Measurements from ENCODE around the gene FARSB.
"Not testable (repeated sequence)": the region's sequence is repeated elsewhere in the genome, so short reads cannot be mapped to it uniquely, and the experiment has no call there.

The FARSB gene

DNA sequence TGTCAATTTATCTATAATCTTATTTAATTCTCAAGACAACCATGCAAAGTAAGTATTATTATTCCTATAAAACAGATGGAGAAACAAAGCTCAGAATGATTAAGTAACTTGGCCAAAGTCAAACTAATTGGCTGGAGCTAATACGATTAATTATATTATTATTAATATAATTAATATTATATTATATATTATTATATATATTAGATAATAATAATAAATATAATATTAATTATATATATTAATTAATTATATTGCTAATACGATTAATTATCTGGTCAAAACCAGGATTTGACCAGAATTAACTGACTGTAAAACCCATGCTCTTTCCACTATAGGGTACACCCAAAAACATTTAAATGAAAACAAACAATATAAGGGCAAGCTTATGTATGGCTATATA, 52.4 kb downstream of the FARSB start:
- no peak for DNase-seq

- DNase-seq: no peak
Observed at GRCh38 chr2:222598611-222599010, 57.3 kb downstream of the FARSB start.

DNA sequence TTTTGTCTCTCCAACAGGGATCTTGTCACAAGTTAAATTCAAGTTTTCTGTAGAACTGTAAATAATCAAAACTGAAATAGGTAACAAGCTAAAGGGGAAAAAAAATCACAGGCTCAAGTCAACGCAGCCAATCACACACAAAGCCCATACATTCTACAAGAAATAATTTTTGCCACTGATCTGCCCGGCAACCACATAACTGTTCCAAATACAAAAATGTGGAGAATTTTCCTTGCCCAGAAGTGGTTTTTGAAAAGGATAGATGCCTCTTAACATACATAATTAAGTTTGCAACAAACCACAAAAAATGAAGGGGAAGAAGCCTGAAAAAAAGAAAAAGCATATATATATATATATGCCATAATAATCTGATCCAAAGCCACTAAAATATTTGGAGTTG, 60.3 kb downstream of the FARSB start:
- DNase-seq: no peak

GRCh38 chr2:222594679-222595078, 61.2 kb downstream of the FARSB start:
- no peak for DNase-seq

- no peak for DNase-seq
Observed at GRCh38 chr2:222592176-222592575, 63.7 kb downstream of the FARSB start.

GRCh38 chr2:222591661-222592060, 64.2 kb downstream of the FARSB start:
- DNase-seq: no peak

DNA sequence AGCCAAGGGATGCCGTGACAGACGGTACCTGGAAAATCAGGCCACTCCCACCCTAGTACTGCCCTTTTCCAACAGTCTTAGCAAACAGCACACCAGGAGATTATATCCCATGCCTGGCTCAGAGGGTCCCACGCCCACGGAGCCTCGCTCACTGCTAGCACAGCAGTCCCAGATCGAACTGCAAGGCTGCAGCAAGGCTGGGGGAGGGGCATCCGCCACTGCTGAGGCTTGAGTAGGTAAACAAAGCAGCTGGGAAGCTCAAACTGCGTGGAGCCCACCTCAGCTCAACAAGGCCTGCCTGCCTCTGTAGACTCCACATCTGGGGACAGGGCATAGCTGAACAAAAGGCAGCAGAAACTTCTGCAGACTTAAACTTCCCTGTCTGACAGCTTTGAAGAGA, 71.3 kb downstream of the FARSB start:
- not testable (repeated sequence) for DNase-seq

- DNase-seq: no peak
Observed at GRCh38 chr2:222582928-222583327, 73.0 kb downstream of the FARSB start.

DNA sequence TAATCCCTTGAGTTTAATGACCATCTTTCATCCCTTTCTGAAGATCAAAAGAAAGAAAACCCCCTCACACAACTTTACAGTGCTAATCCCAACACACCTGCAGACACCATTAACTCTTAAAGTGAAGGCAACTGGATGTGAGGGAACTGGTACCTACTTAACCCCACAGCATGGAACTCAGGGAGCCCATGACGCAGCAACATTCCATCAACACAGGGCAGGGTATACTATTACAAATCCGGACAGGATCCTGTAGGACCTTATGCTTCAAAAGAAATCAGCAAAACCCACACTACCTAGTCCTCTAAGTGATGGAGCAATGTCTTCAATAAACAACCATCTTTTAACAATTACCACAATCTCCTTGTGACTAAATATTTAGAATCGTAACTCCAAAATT, 78.6 kb downstream of the FARSB start:
- no peak for DNase-seq

DNA sequence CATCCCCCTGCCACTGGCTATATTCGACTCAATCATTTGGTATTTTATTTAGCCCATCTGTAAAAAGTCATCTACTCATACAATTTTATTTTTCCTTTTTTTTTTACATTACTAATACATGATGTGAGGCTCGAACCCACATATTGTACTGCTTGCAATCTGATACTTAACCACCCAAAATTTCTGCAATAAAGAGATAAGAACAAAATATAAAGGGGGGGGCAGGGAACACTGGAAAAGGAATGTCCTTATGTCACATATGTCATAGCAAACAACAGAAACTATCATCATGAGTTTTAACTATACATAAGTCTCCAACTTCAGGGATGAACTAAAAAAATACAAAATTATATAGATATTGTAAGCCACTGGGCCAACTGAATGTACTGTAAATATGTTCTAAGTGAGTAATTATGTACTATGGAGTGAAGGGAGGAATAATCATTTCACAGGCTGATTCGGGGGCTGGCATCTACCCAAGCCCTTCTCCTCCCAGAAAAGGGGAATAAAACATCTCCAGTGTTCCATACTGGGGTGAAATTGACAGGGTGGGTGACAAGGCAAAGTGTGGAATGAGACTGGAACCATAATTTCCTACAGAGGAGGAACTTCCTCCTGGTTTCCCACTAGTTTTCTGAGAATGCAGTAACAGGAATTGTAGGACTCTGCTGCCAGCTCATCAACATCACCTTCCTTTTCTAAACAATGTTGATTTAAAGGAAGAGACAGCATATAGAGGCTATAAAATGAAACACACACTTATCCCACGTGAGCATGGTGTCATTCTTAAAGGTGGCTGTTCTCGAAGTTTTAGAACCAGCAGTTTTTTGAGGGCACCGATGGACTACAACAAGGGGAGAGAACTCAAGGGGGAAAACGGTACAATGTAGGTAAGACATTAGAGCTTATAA, 79.5 kb downstream of the FARSB start:
- DNase-seq: no peak

DNA sequence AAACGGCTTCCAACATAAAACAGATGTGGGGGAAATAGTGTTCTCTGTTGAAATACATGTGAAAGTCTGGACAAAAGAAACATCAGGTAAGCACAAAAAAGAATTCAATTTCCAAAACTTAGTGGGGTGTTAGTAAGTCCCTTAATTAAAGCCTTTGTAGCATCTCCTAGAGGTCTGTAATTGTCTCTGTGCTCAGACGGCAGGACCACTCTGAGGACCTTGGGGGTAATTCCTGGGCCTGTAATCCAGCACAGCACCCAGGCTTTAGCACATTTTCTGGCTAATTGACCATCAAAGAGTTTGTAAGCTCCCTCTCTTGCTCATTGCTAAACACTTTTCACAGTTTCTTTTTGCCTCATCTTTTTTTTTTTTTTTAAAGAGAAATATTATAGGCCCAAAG, 80.3 kb downstream of the FARSB start:
- DNase-seq: no peak

DNA sequence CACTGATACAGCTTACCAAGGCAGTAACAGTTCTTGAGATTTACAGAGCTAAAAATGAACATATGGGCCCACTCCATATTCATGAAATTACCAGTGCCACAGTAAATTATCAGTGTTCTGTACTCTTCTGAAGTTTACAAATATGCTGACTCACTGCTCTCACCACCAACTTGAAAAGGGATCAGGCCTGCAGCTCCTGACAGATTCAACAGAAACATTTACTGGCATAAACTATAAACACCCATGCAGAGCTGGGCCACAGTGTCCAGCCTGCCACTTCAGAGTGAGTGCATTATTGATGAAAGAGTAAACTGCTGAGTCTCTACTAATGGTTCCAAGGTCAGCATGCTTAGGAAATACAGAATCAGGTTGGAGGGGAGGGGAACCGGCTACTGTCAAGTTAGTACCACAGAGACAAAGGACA, 83.1 kb downstream of the FARSB start:
- DNase-seq: no peak

- no peak for DNase-seq
Observed at GRCh38 chr2:222572264-222572721, 83.6 kb downstream of the FARSB start.

GRCh38 chr2:222569826-222570225, 86.1 kb downstream of the FARSB start:
- no peak for DNase-seq

DNA sequence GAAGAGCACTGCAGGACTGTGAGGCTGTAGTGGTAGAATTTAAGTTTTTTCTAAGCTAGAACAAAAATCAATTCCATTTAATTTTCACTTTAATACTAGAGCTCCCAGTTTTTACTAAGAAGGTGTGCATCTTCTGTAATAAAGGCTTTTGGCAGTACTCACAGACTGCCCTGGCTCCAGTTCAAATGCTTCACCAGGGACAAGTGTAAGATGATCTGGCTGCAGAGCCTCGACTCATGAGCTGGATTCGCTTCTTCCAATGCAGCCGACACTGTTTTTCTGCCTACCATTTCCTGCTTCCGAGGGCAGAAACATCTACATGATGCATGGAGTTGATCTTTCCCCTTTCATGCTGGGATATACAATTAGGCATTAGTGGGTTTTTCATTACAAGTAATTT, 87.0 kb downstream of the FARSB start:
- no peak for DNase-seq

DNA sequence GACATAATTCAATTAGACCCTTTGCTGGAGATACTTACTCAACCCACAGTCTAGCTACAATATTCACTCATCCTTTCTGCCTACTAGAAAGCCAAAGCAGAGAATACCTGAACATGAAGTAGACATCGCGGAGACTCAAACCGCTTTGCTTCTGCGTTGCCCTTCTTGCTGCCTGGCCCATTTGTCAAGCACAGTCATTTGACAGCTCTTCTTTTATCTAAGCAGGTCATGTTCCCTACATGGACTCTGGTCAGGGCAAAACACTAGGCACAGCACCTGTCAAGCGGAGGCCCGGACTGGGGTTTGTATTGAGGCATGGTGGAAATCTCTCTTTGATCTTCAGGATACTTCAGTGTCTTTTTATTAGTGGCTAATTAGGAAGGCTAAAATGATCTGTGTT, 89.7 kb downstream of the FARSB start:
- no peak for DNase-seq

- DNase-seq: no peak
Observed at GRCh38 chr2:222563936-222564335, 92.0 kb downstream of the FARSB start.

DNA sequence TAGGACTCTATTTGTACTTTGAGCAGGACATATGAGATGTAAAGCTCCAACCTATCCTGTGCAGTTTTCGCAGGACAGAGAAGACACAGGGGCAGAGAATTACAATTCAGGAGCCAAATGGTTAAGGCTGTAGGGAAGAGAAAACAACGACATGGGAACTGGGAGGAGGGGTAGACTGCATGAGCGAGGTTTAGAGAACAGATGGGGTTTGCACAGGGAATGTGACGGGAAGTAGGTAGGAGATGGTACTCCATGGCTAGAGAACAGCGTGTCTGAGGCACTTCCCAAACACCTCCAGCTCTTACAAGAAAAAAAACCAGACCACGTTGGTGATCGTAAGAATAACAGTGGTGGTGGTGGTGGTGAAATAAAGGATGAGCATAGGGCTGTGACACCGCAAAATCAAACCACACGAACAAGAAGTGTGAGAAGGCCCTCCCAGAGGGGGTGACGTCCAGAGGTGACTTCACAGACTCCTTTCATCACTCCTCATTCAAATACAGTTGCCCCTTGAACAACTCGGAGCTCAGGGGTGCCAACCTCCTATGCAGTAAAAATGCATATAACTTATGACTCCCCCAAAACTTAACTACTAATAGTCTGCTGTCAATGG, 92.7 kb downstream of the FARSB start:
- no peak for DNase-seq

DNA sequence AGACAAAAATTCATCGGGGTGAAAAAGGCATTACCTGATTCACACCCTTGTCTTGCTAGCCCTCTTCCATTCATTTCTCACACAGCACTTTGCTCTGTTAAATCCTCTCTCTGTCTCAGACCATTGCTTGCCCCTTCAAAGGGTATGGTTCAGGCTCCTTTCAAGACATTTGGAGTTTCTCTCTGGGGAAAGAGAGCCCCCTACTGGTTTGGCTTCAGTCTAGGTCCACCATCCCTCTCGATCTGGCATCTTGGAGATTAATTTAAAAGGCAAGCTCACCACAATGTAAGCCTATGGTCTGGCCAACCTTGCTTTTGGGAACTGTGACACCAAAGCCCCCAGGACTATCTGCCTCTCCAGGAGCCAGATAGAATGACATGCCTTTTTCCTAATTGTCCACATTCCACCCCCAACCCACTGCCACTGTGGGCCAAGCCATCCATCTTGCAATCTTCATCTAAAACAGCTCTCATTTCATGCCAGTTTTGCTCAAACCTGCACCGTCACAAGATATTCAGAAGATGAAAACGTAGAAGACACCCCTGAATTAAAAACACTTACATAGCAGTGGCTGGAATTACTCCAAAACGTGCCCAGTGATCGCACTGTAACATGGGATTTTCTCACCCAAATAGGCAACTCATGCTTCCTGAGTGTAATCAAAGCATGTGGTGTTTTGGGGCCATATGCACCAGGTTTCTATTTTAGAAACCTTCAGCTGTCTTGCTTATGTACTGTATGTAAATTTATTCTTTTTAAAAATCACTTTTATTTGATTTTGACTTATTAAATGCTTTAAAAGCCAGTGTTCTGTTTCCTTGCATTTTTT, 93.9 kb downstream of the FARSB start:
- DNase-seq: peak; percentile 6 to 13

DNA sequence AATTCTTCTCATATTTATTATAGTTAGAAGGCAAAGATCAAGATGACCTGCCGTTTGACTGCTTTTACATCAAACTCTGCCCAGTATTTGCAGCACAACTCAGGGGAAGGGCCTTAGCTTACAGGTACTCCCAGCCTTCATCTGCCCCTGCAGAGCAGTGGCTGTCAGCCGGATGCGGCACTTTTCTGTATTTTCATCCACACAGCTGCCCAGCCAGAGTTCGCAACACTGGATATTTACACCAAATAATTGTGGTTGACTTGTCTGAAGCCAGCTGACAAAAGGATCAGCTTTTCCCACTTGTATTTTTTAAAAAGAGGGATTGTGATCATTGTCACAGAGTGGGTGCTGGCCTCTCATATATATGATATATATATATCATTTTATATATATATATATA, 94.7 kb downstream of the FARSB start:
- DNase-seq: no peak

DNA sequence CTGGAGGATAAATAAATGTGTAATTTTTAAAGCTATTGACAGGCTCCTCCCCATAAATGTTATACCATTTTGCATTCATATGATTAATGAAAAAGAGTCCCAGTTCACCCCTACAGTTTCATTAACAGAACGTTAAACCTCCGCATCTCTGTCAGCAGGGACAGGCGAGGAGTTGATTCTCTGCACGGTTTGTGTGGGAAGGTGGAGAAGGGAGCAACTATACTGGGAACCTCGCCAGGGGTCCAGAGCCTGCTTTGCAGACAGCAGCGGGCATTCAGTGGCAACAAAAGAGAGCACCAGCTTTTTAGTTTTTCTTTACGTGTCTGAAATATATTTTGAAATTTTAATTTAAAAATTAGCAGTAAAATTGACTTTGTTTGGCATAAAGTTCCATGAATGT, 101.4 kb downstream of the FARSB start:
- DNase-seq: no peak

DNA sequence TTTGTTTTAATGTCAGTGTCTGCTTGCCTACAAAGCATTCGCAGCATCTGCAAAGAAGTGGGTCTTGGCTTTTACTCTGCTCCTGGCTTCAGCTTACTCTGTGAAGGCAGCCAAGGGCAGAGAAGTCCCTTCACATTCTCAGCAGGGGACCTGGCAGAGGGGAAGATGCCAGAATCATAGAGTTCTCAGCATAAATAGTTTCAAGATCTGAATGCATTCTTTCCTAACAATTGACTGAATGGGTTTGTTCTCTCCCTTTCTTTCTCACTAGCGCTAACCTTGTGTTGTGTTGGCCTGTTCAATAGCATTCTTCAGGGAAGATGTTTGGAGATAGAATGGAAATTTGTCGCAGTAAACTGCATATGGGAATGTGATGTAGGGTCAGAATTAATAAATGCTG, 106.9 kb downstream of the FARSB start:
- no peak for DNase-seq

GRCh38 chr2:222547083-222547482, 108.8 kb downstream of the FARSB start:
- DNase-seq: no peak
